RWPE1 (cell line): ENCODE data around the gene PLPPR4.
"Not testable (repeated sequence)": the region's sequence is repeated elsewhere in the genome, so short reads cannot be mapped to it uniquely, and the experiment has no call there.

Source experiments
- CTCF ChIA-PET: fragments of 350-600 bp; sonication (Branson Sonifier 250); formaldehyde crosslinking; extraction: SDS; loops from one replicate; lab custom pipeline; 2021; lab: Yijun Ruan, JAX
- POLR2A ChIA-PET: fragments of 400-600 bp; formaldehyde crosslinking; extraction: SDS; loops from one replicate; lab custom pipeline; 2020; ENCODE audit warnings: antibody characterized with exemption; ENCODE audit not compliant: low non-redundant PET; lab: Yijun Ruan, JAX
- DNase-seq: peaks from one replicate; pipeline ENCODE4 v3.0.0; 2012; ENCODE audit warnings: low spot score
- H3K27ac ChIP-seq: fragments of 450-650 bp; 2 replicates; pipeline ENCODE4 v1.5.1; 2017
- TF ChIP-seq, protein P1 (sequence below): fragments of 450-650 bp; conservative IDR thresholded peaks from 2 replicates; pipeline ENCODE4 v1.5.1; 2017; ENCODE audit warnings: low read depth, mild to moderate bottlenecking

Gene PLPPR4

DNA sequence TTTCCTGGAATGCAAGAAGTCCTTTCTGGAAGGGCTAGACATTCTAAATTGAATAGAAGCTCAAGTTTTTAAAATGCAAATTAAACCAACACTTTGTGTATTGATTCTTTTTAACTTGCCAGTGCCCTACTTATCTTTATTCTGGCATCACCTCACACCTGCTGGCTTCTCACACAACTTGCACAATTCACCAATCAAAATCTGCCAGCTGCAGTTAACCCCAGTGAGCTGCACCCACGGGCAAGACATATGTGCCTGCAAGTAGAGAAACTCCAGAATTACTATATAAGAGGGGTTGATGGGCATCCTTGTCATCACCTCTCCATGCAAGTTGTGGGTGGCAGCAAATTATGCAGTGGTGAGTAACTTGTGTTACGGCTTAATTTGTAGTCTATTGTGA lies 11.7 kb upstream of the PLPPR4 start:
- DNase-seq: no peak
- TF ChIP-seq, protein P1, sequence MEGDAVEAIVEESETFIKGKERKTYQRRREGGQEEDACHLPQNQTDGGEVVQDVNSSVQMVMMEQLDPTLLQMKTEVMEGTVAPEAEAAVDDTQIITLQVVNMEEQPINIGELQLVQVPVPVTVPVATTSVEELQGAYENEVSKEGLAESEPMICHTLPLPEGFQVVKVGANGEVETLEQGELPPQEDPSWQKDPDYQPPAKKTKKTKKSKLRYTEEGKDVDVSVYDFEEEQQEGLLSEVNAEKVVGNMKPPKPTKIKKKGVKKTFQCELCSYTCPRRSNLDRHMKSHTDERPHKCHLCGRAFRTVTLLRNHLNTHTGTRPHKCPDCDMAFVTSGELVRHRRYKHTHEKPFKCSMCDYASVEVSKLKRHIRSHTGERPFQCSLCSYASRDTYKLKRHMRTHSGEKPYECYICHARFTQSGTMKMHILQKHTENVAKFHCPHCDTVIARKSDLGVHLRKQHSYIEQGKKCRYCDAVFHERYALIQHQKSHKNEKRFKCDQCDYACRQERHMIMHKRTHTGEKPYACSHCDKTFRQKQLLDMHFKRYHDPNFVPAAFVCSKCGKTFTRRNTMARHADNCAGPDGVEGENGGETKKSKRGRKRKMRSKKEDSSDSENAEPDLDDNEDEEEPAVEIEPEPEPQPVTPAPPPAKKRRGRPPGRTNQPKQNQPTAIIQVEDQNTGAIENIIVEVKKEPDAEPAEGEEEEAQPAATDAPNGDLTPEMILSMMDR: no peak
- CTCF ChIA-PET: interaction anchor here (0.6 kb wide), 1 partner anchor 27 kb away, joined by 5 read pairs; no protein-coding TSS in a partner anchor
- POLR2A ChIA-PET: no interaction called here
- no peak overlapping the region for H3K27ac ChIP-seq

DNA sequence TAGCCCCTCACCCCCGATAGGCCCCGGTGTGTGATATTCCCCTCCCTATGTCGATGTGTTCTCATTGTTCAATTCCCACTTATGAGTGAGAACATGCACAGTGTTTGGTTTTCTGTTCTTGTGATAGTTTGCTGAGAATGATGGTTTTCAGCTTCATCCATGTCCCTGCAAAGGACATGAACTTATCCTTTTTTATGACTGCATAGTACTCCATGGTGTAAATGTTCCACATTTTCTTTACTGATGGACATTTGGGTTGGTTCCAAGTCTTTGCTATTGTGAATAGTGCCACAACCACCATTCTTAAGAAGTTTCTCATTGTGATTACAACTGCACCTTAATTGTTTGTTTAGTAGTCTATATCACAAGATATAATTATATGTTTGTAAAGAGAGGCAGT lies 3.9 kb upstream of the PLPPR4 start:
- H3K27ac ChIP-seq, DNase-seq, CTCF ChIA-PET, POLR2A ChIA-PET: not testable (repeated sequence)

DNA sequence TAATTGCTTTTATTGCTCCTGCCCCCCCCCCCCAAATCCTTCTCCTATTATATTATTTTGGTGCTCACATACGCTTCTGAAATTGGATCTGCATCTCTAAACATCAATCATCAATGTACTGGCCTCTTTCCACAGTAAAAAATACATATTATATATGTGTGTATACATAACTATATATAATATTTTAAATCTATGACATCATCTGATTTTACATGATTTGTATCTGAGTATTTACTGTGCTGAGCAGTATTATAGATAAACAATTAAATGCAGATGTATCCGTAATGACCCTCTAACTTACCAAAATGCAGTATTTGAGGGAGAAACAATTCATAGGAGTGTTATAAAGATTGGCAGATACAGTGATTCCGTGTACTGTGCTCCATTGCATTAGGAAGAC lies 832 bp downstream of the PLPPR4 start:
- DNase-seq: no peak
- POLR2A ChIA-PET: no interaction called here
- no peak overlapping the region for H3K27ac ChIP-seq
- TF ChIP-seq, protein P1: no peak
- CTCF ChIA-PET: no interaction called here

DNA sequence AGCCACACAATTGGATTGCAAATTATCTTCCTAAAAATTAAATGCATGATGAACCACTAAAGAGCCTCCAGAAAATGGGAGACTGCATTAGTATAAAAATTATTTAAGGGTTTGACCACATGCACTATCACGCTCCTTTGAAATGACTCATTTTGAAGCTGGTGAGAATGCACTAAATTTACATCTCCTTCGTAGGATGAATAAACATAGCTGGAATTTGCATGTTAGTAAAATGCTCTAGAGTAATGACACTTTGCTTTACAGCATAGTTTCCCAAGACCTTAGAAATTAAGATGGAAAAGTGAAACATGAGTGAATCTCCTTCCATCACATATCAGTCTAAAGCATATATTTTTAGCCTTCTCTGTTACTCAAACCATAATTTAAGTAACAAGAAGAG lies 2.4 kb downstream of the PLPPR4 start:
- ChIA-PET POLR2A (no interaction called here), CTCF (no interaction called here)
- TF ChIP-seq, protein P1: no peak
- no peak overlapping the region for H3K27ac ChIP-seq
- DNase-seq: no peak

DNA sequence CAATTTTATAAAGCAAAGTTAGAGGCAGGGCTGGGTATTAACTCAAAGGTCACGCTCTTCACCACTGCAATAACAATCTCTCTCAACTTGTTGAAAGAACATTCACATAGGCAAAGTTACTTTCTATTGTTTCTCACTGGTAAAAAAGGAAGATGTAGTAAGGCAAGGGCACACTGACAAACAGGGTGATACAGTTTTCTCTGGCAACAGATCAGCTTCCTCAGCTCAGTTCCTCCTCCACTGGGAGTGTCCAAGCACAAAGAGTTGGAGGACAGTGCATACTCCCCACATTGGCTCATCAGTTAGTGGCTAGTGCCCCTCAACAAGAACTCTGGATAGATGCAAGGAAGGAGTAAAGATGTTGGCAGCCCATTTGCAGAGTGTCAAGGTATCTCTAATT lies 3.7 kb downstream of the PLPPR4 start:
- H3K27ac ChIP-seq: no peak overlapping the region
- TF ChIP-seq, protein P1: no peak
- DNase-seq: no peak
- ChIA-PET CTCF (no interaction called here), POLR2A (no interaction called here)

DNA sequence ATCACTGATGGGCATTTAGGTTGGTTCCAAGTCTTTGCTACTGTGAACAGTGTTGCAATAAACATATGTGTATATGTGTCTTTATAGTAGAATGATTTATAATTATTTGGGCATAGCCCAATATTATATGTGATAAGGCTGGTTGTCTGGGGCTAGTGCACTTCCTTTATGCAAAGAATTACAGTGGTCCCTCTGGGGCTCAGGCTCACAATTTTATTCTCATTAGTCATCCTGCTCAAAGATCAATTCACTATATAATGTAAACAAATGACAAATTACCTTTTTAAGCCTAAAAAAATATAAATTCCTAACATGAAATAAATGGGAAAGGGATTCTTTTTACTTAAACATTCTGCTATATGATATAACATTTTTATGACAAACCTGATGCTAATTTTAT lies 5.0 kb downstream of the PLPPR4 start:
- H3K27ac ChIP-seq: no peak overlapping the region
- TF ChIP-seq, protein P1: no peak
- no peak for DNase-seq
- ChIA-PET CTCF (no interaction called here), POLR2A (no interaction called here)

DNA sequence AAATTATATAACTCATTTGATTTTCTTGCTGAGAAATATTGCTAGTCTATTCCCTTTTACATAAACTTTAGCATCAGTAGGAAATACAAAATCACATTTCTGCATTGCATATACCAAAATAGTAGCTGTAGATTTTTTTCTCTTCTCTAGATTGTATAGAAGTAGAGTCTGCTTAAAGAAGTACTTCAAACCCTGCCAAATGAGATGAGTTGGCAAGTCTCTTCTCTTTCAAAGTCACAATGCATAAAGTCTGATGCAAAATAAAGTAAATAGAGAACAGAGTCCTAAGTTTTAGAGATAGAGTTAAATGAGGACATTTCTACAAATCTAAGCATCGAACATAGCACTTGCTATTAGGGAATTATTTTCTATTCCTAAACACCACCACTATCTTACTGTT lies 6.4 kb downstream of the PLPPR4 start:
- H3K27ac ChIP-seq: no peak overlapping the region
- CTCF ChIA-PET: no interaction called here
- POLR2A ChIA-PET: no interaction called here
- DNase-seq: no peak
- TF ChIP-seq, protein P1: no peak
